ENCODE results near the gene LRRC37A.
"Not testable (repeated sequence)": the region's sequence is repeated elsewhere in the genome, so short reads cannot be mapped to it uniquely, and the experiment has no call there.

GRCh38 chr17:46372236-46373229 lies 77.6 kb downstream of the LRRC37A start:
- TF ChIP-seq CTCF (IDR thresholded peaks at IDR 0.05); POLR2AphosphoS5 (IDR thresholded peaks at IDR 0.05; ENCODE audit: low read depth, low read length); REST (IDR thresholded peaks at IDR 0.05; ENCODE audit: insufficient read depth in 1 of 2, low read depth in 2 of 2, low read length in 1 of 2): not testable (repeated sequence)
